Ishikawa (cell line): ENCODE measurements around the gene GPR17.

Experiments used
- CEBPB ChIP-seq: IDR thresholded peaks from 2 replicates; pipeline ENCODE4 v1.6.1; 2012
- CREB1 ChIP-seq: IDR thresholded peaks from 2 replicates; pipeline ENCODE4 v1.6.1; 2012; ENCODE audit warnings: low read depth
- EGR1 ChIP-seq: IDR thresholded peaks from 2 replicates; pipeline ENCODE4 v1.6.1; 2012
- EP300 ChIP-seq: IDR thresholded peaks from 2 replicates; pipeline ENCODE4 v1.6.1; 2012; ENCODE audit warnings: borderline replicate concordance
- FOXM1 ChIP-seq: IDR thresholded peaks from 2 replicates; pipeline ENCODE4 v1.6.1; 2012; ENCODE audit warnings: low read depth, borderline replicate concordance
- NFIC ChIP-seq: IDR thresholded peaks from 2 replicates; pipeline ENCODE4 v1.6.1; 2012
- RAD21 ChIP-seq: IDR thresholded peaks from 2 replicates; pipeline ENCODE4 v1.6.1; 2012; ENCODE audit warnings: low read depth
- TAF1 ChIP-seq: IDR thresholded peaks from 2 replicates; pipeline ENCODE4 v1.6.1; 2012; ENCODE audit warnings: low read depth, mild to moderate bottlenecking
- TCF12 ChIP-seq: IDR thresholded peaks from 2 replicates; pipeline ENCODE4 v1.6.1; 2012; ENCODE audit warnings: low read depth
- TEAD4 ChIP-seq: IDR thresholded peaks from 2 replicates; pipeline ENCODE4 v1.6.1; 2012
- YY1 ChIP-seq: IDR thresholded peaks from 2 replicates; pipeline ENCODE4 v1.6.1; 2012; ENCODE audit warnings: low read depth
- ZBTB7A ChIP-seq: IDR thresholded peaks from 2 replicates; pipeline ENCODE4 v1.6.1; 2012; ENCODE audit warnings: low read depth
- TF ChIP-seq, protein P1 (sequence below): IDR thresholded peaks from 2 replicates; pipeline ENCODE4 v1.6.1; 2012
- TF ChIP-seq, protein P2 (sequence below): IDR thresholded peaks from 2 replicates; pipeline ENCODE4 v1.6.1; 2012; ENCODE audit warnings: low read depth, mild to moderate bottlenecking
- TF ChIP-seq, protein P3 (sequence below): IDR thresholded peaks from 2 replicates; pipeline ENCODE4 v1.6.1; 2012

GPR17 gene

GRCh38 chr2:127614246-127614645 lies 31.7 kb upstream of the GPR17 start:
- TF ChIP-seq EP300, result no peak
- no peak for TF ChIP-seq FOXM1
- TF ChIP-seq YY1, result no peak
- TF ChIP-seq, protein P1, sequence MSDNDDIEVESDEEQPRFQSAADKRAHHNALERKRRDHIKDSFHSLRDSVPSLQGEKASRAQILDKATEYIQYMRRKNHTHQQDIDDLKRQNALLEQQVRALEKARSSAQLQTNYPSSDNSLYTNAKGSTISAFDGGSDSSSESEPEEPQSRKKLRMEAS, result no peak
- no peak for TF ChIP-seq EGR1
- TF ChIP-seq CEBPB, result no peak
- TF ChIP-seq CREB1, result no peak
- no peak for TF ChIP-seq TEAD4
- no peak for TF ChIP-seq TCF12
- TF ChIP-seq, protein P2, sequence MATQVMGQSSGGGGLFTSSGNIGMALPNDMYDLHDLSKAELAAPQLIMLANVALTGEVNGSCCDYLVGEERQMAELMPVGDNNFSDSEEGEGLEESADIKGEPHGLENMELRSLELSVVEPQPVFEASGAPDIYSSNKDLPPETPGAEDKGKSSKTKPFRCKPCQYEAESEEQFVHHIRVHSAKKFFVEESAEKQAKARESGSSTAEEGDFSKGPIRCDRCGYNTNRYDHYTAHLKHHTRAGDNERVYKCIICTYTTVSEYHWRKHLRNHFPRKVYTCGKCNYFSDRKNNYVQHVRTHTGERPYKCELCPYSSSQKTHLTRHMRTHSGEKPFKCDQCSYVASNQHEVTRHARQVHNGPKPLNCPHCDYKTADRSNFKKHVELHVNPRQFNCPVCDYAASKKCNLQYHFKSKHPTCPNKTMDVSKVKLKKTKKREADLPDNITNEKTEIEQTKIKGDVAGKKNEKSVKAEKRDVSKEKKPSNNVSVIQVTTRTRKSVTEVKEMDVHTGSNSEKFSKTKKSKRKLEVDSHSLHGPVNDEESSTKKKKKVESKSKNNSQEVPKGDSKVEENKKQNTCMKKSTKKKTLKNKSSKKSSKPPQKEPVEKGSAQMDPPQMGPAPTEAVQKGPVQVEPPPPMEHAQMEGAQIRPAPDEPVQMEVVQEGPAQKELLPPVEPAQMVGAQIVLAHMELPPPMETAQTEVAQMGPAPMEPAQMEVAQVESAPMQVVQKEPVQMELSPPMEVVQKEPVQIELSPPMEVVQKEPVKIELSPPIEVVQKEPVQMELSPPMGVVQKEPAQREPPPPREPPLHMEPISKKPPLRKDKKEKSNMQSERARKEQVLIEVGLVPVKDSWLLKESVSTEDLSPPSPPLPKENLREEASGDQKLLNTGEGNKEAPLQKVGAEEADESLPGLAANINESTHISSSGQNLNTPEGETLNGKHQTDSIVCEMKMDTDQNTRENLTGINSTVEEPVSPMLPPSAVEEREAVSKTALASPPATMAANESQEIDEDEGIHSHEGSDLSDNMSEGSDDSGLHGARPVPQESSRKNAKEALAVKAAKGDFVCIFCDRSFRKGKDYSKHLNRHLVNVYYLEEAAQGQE, result no peak
- TF ChIP-seq NFIC, result no peak
- no peak for TF ChIP-seq RAD21
- no peak for TF ChIP-seq TAF1
- TF ChIP-seq, protein P3, sequence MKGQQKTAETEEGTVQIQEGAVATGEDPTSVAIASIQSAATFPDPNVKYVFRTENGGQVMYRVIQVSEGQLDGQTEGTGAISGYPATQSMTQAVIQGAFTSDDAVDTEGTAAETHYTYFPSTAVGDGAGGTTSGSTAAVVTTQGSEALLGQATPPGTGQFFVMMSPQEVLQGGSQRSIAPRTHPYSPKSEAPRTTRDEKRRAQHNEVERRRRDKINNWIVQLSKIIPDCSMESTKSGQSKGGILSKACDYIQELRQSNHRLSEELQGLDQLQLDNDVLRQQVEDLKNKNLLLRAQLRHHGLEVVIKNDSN, result no peak
- no peak for TF ChIP-seq ZBTB7A

- no peak for TF ChIP-seq EP300
- no peak for TF ChIP-seq EGR1
- TF ChIP-seq ZBTB7A, result no peak
- TF ChIP-seq RAD21, result no peak
- TF ChIP-seq, protein P3, result no peak
- TF ChIP-seq TCF12, result no peak
- no peak for TF ChIP-seq CREB1
- TF ChIP-seq NFIC, result no peak
- no peak for TF ChIP-seq CEBPB
- TF ChIP-seq, protein P1, result no peak
- no peak for TF ChIP-seq TAF1
- TF ChIP-seq FOXM1, result no peak
These were observed 31.2 kb upstream of the GPR17 start for GRCh38 chr2:127614731-127615130.

- TF ChIP-seq CREB1 (no peak), TAF1 (no peak)
These were observed 30.3 kb upstream of the GPR17 start for GRCh38 chr2:127615511-127616166.

DNA sequence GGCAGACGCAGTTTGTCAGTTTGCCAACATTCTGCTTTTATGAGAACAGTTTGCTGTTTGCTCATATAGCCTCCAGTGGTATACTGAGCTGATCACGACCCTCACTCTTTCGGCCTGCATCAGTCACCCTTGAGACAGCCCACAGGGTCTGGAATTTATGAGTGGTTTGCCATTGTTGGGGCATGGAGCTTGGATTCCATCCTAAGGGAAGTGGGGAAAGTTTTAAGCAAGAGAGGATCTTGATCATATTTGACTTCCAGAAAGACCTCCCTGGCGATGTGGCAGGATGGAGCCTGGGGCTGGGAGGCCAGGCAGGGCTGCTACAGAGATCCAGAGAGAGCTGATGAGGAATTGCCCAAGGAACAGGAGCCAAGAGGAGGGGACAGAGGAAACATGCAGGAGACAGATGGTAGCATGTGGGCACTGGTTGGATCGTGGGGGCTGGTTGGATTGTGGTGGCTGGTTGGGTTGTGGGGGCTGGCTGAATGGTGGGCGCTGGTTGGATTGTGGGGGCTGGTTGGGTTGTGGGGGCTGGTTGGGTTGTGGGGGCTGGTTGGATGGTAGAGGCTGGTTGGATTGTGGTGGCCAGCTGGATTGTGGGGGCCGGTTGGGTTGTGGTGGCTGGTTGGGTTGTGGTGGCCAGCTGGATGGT lies 27.3 kb upstream of the GPR17 start:
- no peak for TF ChIP-seq EGR1
- TF ChIP-seq, protein P3, result no peak
- TF ChIP-seq, protein P1, result no peak
- no peak for TF ChIP-seq ZBTB7A
- TF ChIP-seq YY1, result no peak
- no peak for TF ChIP-seq EP300

- TF ChIP-seq TAF1 (no peak), EGR1 (no peak), FOXM1 (no peak)
These were observed 26.8 kb upstream of the GPR17 start for GRCh38 chr2:127619203-127619590.

DNA sequence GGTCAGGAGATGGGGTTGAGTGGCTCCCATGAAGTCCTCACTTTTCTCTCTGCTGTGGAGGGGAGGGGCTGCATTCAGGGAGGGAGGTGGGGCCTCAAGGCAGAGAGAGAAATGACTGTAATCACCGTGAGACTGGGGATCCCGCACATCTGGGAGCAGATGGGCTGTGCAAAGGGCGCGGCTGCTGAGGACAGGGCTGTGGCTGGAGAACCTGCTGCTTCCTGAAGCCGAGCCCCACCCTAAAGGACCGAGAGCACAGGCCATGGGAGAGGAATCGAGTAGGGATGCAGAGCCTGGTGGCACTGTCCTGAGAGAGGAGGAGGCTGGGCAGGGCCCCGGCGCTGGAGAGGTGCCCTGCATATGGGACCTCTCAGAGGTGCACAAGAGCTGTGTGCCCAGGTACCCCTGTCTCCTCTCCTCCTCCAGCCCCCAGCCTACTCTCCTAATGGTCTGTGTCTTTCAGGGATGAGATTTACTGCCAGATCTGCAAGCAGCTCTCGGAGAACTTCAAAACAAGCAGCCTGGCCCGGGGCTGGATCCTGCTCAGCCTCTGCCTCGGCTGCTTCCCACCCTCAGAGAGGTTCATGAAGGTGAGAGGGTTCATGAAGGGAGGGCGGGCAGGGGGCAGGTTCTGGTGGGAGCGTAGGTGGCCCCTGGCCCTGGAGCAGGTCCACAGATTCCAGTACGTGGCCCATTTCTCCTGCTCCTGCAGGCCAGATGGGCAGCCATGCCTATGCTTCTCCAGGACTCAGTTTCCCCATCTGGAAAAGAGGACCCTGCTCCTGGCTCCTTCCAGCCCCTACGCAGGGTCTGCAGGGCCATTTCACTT lies 25.9 kb upstream of the GPR17 start:
- no peak for TF ChIP-seq TCF12
- TF ChIP-seq, protein P3, result no peak
- TF ChIP-seq ZBTB7A, result no peak
- TF ChIP-seq RAD21, result no peak
- no peak for TF ChIP-seq TEAD4
